HepG2 (cell line): Measurements from ENCODE around the gene GCNT2. TPM values are rescaled to one million over a fixed set of nuclear protein-coding genes. Genes with fewer than 3 reads are reported as not detected.

ENCODE experiments used
- ATAC-seq: fragments of 200-7000 bp; cut with Tn5 transposase; 3 replicates; pipeline ENCODE4 v1.9.1; 2020; ENCODE audit warnings: mild to moderate bottlenecking, moderate library complexity
- BruUV-seq: library from RNA; stranded (reverse); fragments of 400-500 nt; replicated peaks from 2 replicates; lab custom pipeline; 2021; lab: Mats Ljungman, UMichigan
- CTCF ChIA-PET: fragments of 300-600 bp; formaldehyde crosslinking; extraction: SDS; loops from one replicate; lab custom pipeline; 2021; ENCODE audit warnings: low total read pairs, inconsistent platforms, low intra/inter-chr PET ratio; lab: Yijun Ruan, JAX
- POLR2A ChIA-PET: fragments of 350-600 bp; sonication (Branson Sonifier 250); formaldehyde crosslinking; loops from one replicate; lab custom pipeline; 2020; ENCODE audit warnings: antibody characterized with exemption, inconsistent platforms; lab: Yijun Ruan, JAX
- DNase-seq: peaks from one replicate; pipeline ENCODE4 v3.0.0-alpha.2; 2015; ENCODE audit warnings: low spot score
- FAIRE-seq: peaks from 3 replicates; lab custom pipeline; 2011; peaks lifted over from hg19 to GRCh38; lab: Jason Lieb, UNC
- H2AFZ ChIP-seq: one replicate; pipeline ENCODE4 v1.6.1; 2011; ENCODE audit warnings: low read length, inconsistent platforms
- H3K27ac ChIP-seq: fragments of 300-600 bp; 3 replicates; pipeline ENCODE4 v1.8.0; 2011; ENCODE audit warnings: mixed run types, mild to moderate bottlenecking, mixed read lengths, low read length, inconsistent platforms; ENCODE audit not compliant: insufficient read depth; ENCODE audit errors: extremely low read length
- H3K27me3 ChIP-seq, 2 experiments: fragments of 200-600 bp in 1 of 2; 2 replicates in 1 of 2; 3 replicates in 1 of 2; pipeline versions ENCODE4 v1.6.0 to v1.8.0; 2011; ENCODE audit warnings: low read length in 2 of 2, mild to moderate bottlenecking in 2 of 2, moderate library complexity in 2 of 2, inconsistent platforms in 1 of 2; ENCODE audit not compliant: insufficient read depth in 2 of 2, control insufficient read depth in 1 of 2
- H3K36me3 ChIP-seq, 2 experiments: fragments of 200-600 bp in 1 of 2; replicated peaks in 1 of 2; 2 replicates in 1 of 2; 3 replicates in 1 of 2; pipeline versions ENCODE4 v1.5.1 to v1.8.0; 2011; ENCODE audit warnings: low read length in 2 of 2, inconsistent platforms in 1 of 2; ENCODE audit not compliant: insufficient read depth in 2 of 2, control insufficient read depth in 1 of 2
- H3K4me1 ChIP-seq: 2 replicates; pipeline ENCODE4 v1.5.1; 2012; ENCODE audit warnings: low read length, inconsistent platforms; ENCODE audit not compliant: insufficient read depth
- H3K4me2 ChIP-seq: 2 replicates; pipeline ENCODE4 v1.6.0; 2011; ENCODE audit warnings: low read depth, low read length, inconsistent platforms
- H3K4me3 ChIP-seq, 3 experiments: fragments of 200-600 bp in 1 of 3; sonication (generic), shearing (Covaris generic) in 1 of 3; replicated peaks in 1 of 3; 2 replicates each; pipeline ENCODE4 v1.5.1; 2011 to 2016; ENCODE audit warnings: low read length in 3 of 3, inconsistent platforms in 2 of 3, low read depth in 2 of 3, mild to moderate bottlenecking in 2 of 3, control low read depth in 1 of 3, mixed read lengths in 1 of 3; ENCODE audit not compliant: insufficient read depth in 1 of 3
- H3K79me2 ChIP-seq: one replicate; pipeline ENCODE4 v1.6.1; 2011; ENCODE audit warnings: low read length, inconsistent platforms; ENCODE audit not compliant: insufficient read depth
- H3K9ac ChIP-seq: 2 replicates; pipeline ENCODE4 v1.6.0; 2011; ENCODE audit warnings: mild to moderate bottlenecking, low read depth, low read length, inconsistent platforms; ENCODE audit not compliant: insufficient read depth
- H3K9me3 ChIP-seq: 2 replicates; pipeline ENCODE4 v1.5.1; 2012; ENCODE audit warnings: mild to moderate bottlenecking, low read length
- H4K20me1 ChIP-seq: 2 replicates; pipeline ENCODE4 v1.6.0; 2011; ENCODE audit warnings: inconsistent platforms, mild to moderate bottlenecking, low read length, moderate library complexity; ENCODE audit not compliant: insufficient read depth
- CREBL2 ChIP-seq: sonication (generic); formaldehyde crosslinking; IDR thresholded peaks from 2 replicates; pipeline ENCODE4 v1.8.1; 2023; ENCODE audit warnings: missing genetic modification reagents, mild to moderate bottlenecking, borderline replicate concordance
- E2F5 ChIP-seq: sonication (generic); formaldehyde crosslinking; conservative IDR thresholded peaks from 2 replicates; pipeline ENCODE4 v1.4.0; 2020; ENCODE audit warnings: missing genetic modification reagents
- FOXK1 ChIP-seq: sonication (generic); formaldehyde crosslinking; IDR thresholded peaks from 2 replicates; pipeline ENCODE4 v1.4.0; 2020; ENCODE audit warnings: low read depth, missing genetic modification reagents, borderline replicate concordance
- HDAC6 ChIP-seq: fragments of 200-600 bp; sonication (generic); IDR thresholded peaks from 2 replicates; pipeline ENCODE4 v1.7.0; 2017; ENCODE audit warnings: mild to moderate bottlenecking, antibody characterized with exemption, low read length, low read depth
- KDM5A ChIP-seq: fragments of 200-600 bp; sonication (generic); IDR thresholded peaks from 2 replicates; pipeline ENCODE4 v1.7.0; 2018; ENCODE audit warnings: antibody characterized with exemption, mild to moderate bottlenecking, low read length, borderline replicate concordance
- KMT2A ChIP-seq: sonication (generic); formaldehyde crosslinking; IDR thresholded peaks from 2 replicates; pipeline ENCODE4 v1.4.0; 2020; ENCODE audit warnings: missing genetic modification reagents
- SOX6 ChIP-seq, 2 experiments: fragments of 450-650 bp in 1 of 2; sonication (generic) in 1 of 2; formaldehyde crosslinking in 1 of 2; IDR thresholded peaks; 2 replicates each; pipeline versions ENCODE4 v1.4.0 to v1.6.1; 2017 to 2020; ENCODE audit warnings: antibody characterized with exemption in 1 of 2, mild to moderate bottlenecking in 1 of 2, missing genetic modification reagents in 1 of 2
- ZFP36L2 ChIP-seq: sonication (generic); formaldehyde crosslinking; IDR thresholded peaks from 2 replicates; pipeline ENCODE4 v1.4.0; 2020; ENCODE audit warnings: missing genetic modification reagents
- ZNF280B ChIP-seq: sonication (generic); formaldehyde crosslinking; IDR thresholded peaks from 2 replicates; pipeline ENCODE4 v1.5.0; 2020; ENCODE audit warnings: missing genetic modification reagents, mild to moderate bottlenecking, borderline replicate concordance
- ZNF543 ChIP-seq: sonication (generic); formaldehyde crosslinking; IDR thresholded peaks from 2 replicates; pipeline ENCODE4 v1.4.0; 2020; ENCODE audit warnings: mild to moderate bottlenecking, missing genetic modification reagents
- ZSCAN5A ChIP-seq: sonication (generic); formaldehyde crosslinking; IDR thresholded peaks from 2 replicates; pipeline ENCODE4 v1.8.0; 2022; ENCODE audit warnings: mild to moderate bottlenecking, missing genetic modification reagents, borderline replicate concordance
- WGBS: methylation state at CpG from one replicate; pipeline ENCODE4 v1.1.6; 2017; ENCODE audit warnings: low lambda C conversion rate; 5-methylcytosine and 5-hydroxymethylcytosine counted together
- in situ Hi-C: cut with HindIII; loops from 2 replicates; pipeline ENCODE4 v1.10.0; 2017; ENCODE audit warnings: low pct_unique_long_range_greater_than_20kb; ENCODE audit not compliant: extremely low pct_ligation_motif_present
- intact Hi-C: fragments of 100-400 bp; cut with micrococcal nuclease; formaldehyde crosslinking; loops from one replicate; pipeline ENCODE4 v1.10.0; 2022; ENCODE audit not compliant: unreplicated experiment
- polyA plus RNA-seq, 8 experiments: library from polyadenylated mRNA; depleted of rRNA in 3 of 8; stranded (reverse) in 7 of 8; unstranded in 1 of 8; fragments of >200 nt; fragmentation: Illumina TruSeq in 4 of 8; extraction: Trizol in 4 of 8; gene quantifications; 2 replicates each; pipeline versions ENCODE4 v1.2.1 to v1.2.3, GENCODE V29; 2011 to 2016; ENCODE audit warnings: low read depth in 4 of 8, missing spikeins in 1 of 8, mixed read lengths in 1 of 8; ENCODE audit not compliant: insufficient read depth in 1 of 8
- total RNA-seq, 5 experiments: library from RNA; depleted of rRNA; stranded (reverse); fragments of >200 nt; fragmentation: Illumina TruSeq; extraction: Trizol; gene quantifications; 2 replicates each; pipeline ENCODE4 v1.2.3, GENCODE V29; 2016; ENCODE audit warnings: low read depth in 1 of 5

The GCNT2 gene
- total and polyA plus RNA-seq, 2 of the 13 experiments (the other 11 are each of a cell fraction or from before 2014, with no cell fraction given): 11.8 to 31.9 TPM

DNA sequence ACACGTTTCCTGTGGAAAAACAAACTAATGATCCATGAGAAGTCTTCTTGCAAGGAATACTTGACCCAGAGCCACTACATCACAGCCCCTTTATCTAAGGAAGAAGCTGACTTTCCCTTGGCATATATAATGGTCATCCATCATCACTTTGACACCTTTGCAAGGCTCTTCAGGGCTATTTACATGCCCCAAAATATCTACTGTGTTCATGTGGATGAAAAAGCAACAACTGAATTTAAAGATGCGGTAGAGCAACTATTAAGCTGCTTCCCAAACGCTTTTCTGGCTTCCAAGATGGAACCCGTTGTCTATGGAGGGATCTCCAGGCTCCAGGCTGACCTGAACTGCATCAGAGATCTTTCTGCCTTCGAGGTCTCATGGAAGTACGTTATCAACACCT lies 35.4 kb downstream of the GCNT2 start:
- H3K27ac ChIP-seq: no peak overlapping the region
- FAIRE-seq: no peak
- ChIA-PET POLR2A (no interaction called here), CTCF (no interaction called here)
- DNase-seq: no peak
- 97% methylated on average over 6 of the region's 6 CpGs for WGBS
- H3K9me3 ChIP-seq: no peaks in the 10 kb centered on the region
- H4K20me1 ChIP-seq: no peaks in the 10 kb centered on the region
- H2AFZ ChIP-seq: no peak overlapping the region
- no TSS peak for BruUV-seq
- H3K4me3 ChIP-seq: no peak overlapping the region
- no peaks in the 10 kb centered on the region for H3K27me3 ChIP-seq
- in situ Hi-C loops: no loop called here
- H3K9ac ChIP-seq: no peak overlapping the region
- H3K79me2 ChIP-seq: no peaks in the 10 kb centered on the region
- TF ChIP-seq ZFP36L2 (CRISPR knock-in tag) (no peak), SOX6 (IDR thresholded peaks at IDR 0.05) (no peak), SOX6 (CRISPR knock-in tag; IDR thresholded peaks at IDR 0.05) (no peak), FOXK1 (no peak), E2F5 (no peak), CREBL2 (CRISPR knock-in tag) (no peak), ZNF280B (CRISPR knock-in tag) (no peak), HDAC6 (no peak), KDM5A (no peak), ZSCAN5A (no peak), ZNF543 (CRISPR knock-in tag) (no peak), KMT2A (CRISPR knock-in tag) (no peak)
- no peaks in the 10 kb centered on the region for H3K4me1 ChIP-seq
- peaks cover 7 to 27% of the 10 kb centered on the region in 2 experiments; a peak in 4 of 5 replicates for H3K36me3 ChIP-seq
- intact Hi-C loops: no loop called here
- ATAC-seq: no peak
- no peak overlapping the region for H3K4me2 ChIP-seq
